VCaP (cell line): ENCODE results near the gene ATP1A3.
A peak's percentile ranks its signal among the peaks of the same experiment; 100 is the strongest.

Source experiments
- H3K27ac ChIP-seq: fragments of 450-650 bp; 2 replicates; pipeline ENCODE4 v1.5.1; 2017
- CTCF ChIP-seq: fragments of 450-650 bp; conservative IDR thresholded peaks from 2 replicates; pipeline ENCODE4 v1.5.1; 2017; ENCODE audit warnings: mild to moderate bottlenecking, moderate library complexity

Gene ATP1A3

GRCh38 chr19:41933693-41934426 lies 60.2 kb downstream of the ATP1A3 start:
- no peak for TF ChIP-seq CTCF
- H3K27ac ChIP-seq, result no peak overlapping the region

- H3K27ac ChIP-seq, result no peak overlapping the region
- no peak for TF ChIP-seq CTCF
These were observed 61.2 kb downstream of the ATP1A3 start for GRCh38 chr19:41932720-41933332.

- H3K27ac ChIP-seq, result no peak overlapping the region
These were observed 61.7 kb downstream of the ATP1A3 start for GRCh38 chr19:41932259-41932719.

GRCh38 chr19:41930926-41931592 lies 63.0 kb downstream of the ATP1A3 start:
- TF ChIP-seq CTCF, result peak; percentile 20; the same call in 1 of the 2 replicates
- no peak overlapping the region for H3K27ac ChIP-seq

More at GRCh38 chr19:41932259-41932719, 61.7 kb downstream of the ATP1A3 start:
- TF ChIP-seq CTCF, result no peak

- TF ChIP-seq CTCF, result no peak
- H3K27ac ChIP-seq, result no peak overlapping the region
These were observed 63.7 kb downstream of the ATP1A3 start for GRCh38 chr19:41930322-41930722.

- H3K27ac ChIP-seq, result no peak overlapping the region
- TF ChIP-seq CTCF, result no peak
These were observed 64.4 kb downstream of the ATP1A3 start for GRCh38 chr19:41929536-41930071.
